Body of pancreas (tissue), 4 donors: ENCODE data around the gene GPR17.

Source experiments
- CTCF ChIP-seq, 7 experiments: fragments of 450-650 bp in 4 of 7; fragments of 200-600 bp in 3 of 7; sonication (generic) in 3 of 7; IDR thresholded peaks; one replicate each; pipeline ENCODE4 v1.5.1; 2016 to 2019; ENCODE audit warnings: antibody characterized with exemption in 7 of 7
- POLR2A ChIP-seq, 3 donors: fragments of 450-650 bp; IDR thresholded peaks; one replicate each; pipeline ENCODE4 v1.6.1; 2016; ENCODE audit warnings: antibody characterized with exemption in 3 of 3, mild to moderate bottlenecking in 2 of 3

- no peak for TF ChIP-seq CTCF (IDR thresholded peaks at IDR 0.05)
- TF ChIP-seq POLR2A (IDR thresholded peaks at IDR 0.05), result no peak
Observed at GRCh38 chr2:127621981-127622431, 23.9 kb upstream of the GPR17 start.
